Measurements from ENCODE around the gene FSIP1.

DNA sequence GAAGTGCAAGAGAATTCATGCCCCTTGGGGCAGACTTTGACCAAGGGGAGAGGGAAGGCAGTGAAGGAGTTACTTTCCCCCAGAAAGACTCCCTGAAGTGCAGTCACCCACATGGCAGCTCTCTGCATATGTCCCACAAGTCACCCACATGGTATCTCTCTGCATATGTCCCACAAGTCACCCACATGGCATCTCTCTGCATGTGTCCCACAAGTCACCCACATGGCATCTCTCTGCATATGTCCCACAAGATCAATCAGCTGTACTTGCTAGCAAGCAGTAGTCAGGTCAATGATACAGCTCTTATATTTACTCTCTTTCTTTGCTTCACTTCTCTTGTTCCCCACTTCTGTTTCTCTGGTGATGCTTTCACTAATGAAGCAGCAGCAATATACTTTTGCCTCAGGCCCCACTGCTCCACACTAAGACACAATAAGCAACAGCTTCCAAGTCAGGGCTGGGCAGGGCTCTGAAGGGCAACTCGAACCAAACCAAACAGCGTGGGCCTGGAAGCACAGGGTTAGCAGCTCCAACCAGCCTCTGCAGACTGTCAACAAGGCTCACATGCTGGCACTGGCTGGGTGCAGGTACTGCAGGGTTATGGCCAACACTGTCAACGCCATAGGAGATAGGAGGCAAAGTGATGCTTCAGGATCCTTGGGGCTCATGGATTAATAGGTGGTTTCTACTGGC lies 155.0 kb downstream of the FSIP1 start:
- TF ChIP-seq, protein P1, sequence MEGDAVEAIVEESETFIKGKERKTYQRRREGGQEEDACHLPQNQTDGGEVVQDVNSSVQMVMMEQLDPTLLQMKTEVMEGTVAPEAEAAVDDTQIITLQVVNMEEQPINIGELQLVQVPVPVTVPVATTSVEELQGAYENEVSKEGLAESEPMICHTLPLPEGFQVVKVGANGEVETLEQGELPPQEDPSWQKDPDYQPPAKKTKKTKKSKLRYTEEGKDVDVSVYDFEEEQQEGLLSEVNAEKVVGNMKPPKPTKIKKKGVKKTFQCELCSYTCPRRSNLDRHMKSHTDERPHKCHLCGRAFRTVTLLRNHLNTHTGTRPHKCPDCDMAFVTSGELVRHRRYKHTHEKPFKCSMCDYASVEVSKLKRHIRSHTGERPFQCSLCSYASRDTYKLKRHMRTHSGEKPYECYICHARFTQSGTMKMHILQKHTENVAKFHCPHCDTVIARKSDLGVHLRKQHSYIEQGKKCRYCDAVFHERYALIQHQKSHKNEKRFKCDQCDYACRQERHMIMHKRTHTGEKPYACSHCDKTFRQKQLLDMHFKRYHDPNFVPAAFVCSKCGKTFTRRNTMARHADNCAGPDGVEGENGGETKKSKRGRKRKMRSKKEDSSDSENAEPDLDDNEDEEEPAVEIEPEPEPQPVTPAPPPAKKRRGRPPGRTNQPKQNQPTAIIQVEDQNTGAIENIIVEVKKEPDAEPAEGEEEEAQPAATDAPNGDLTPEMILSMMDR (IDR thresholded peaks at IDR 0.05): no peak
- no peak for TF ChIP-seq POLR2A (IDR thresholded peaks at IDR 0.05)
